ENCODE measurements around the gene BTNL8. TPM values are rescaled to one million over a fixed set of nuclear protein-coding genes. Genes with fewer than 3 reads are reported as not detected.

BTNL8 gene
- total RNA-seq (2014; rRNA removed) = 0.23 TPM in 1 of 2 replicates, not detected in the other
- percentile 11 among the genes with signal in this experiment for Bru-seq, nascent RNA
- BruChase-seq, experiment 1, labeled RNA remaining after a 6-hour chase = percentile 7 among the genes with signal in this experiment
- BruChase-seq, experiment 2, labeled RNA remaining after a 2-hour chase = percentile 16 among the genes with signal in this experiment
- long read RNA-seq = 0 reads

- H3K79me2 ChIP-seq (ENCODE audit: low read length) = no peaks in the 10 kb centered on the region
- intact Hi-C loops (cut with micrococcal nuclease) = no loop called here
- no peak within 1 kb of the TSS for H3K4me3 ChIP-seq (ENCODE audit: low read length)
- ChIA-PET CTCF (no interaction called here), POLR2A (ENCODE audit: unreplicated experiment) (no interaction called here)
- H3K4me1 ChIP-seq (ENCODE audit: insufficient read depth, low read length) = no peaks in the 10 kb centered on the region
- no peak for TF ChIP-seq EZH2phosphoT487 (IDR thresholded peaks at IDR 0.05; ENCODE audit: borderline replicate concordance, low read length)
- no peak for TF ChIP-seq CTCF (conservative IDR thresholded peaks at IDR 0.05; ENCODE audit: low read depth, low read length)
- TF ChIP-seq EZH2 (IDR thresholded peaks at IDR 0.05; ENCODE audit: low read length, unreplicated experiment) = no peak
- H3K36me3 ChIP-seq (ENCODE audit: low read depth, low read length) = no peaks in the 10 kb centered on the region
- H3K4me2 ChIP-seq (ENCODE audit: low read length) = no peak within 1 kb of the TSS
- H3K27me3 ChIP-seq (ENCODE audit: low read length) = no peaks in the 10 kb centered on the region
- no peaks in the 10 kb centered on the region for H3K9me2 ChIP-seq (replicated peaks; ENCODE audit: low read length)
- no peak within 1 kb of the TSS for H3K27ac ChIP-seq (ENCODE audit: low read length)
- no TSS peak for BruUV-seq (replicated peaks)
- no peak within 1 kb of the TSS for H3K9ac ChIP-seq (ENCODE audit: low read length)
- H3K9me3 ChIP-seq (ENCODE audit: low read length) = 0 out of 2 replicates have a peak, but pooled peaks cover 3% of the 10 kb centered on the region
- no peaks in the 10 kb centered on the region for H3F3A ChIP-seq (ENCODE audit: low read length, unreplicated experiment)
- DNase-seq (no peak), ATAC-seq (no peak)
- no peaks in the 10 kb centered on the region for H4K20me1 ChIP-seq (ENCODE audit: low read length)
- no peak within 1 kb of the TSS for H2AFZ ChIP-seq (ENCODE audit: low read length)
These were observed at the start of gene BTNL8 for GRCh38 chr5:180898621-180899246. Gene BTNL8, plus strand, starts transcription at chr5:180899159. Its CDS starts 152 bp downstream, at chr5:180899311.

GRCh38 chr5:180849827-180850226 lies 49.1 kb upstream of the BTNL8 start:
- H3K4me3 ChIP-seq (ENCODE audit: low read length) = peak overlapping the region; percentile 11; the same call in 1 of the 2 replicates
- no peak overlapping the region for H2AFZ ChIP-seq (ENCODE audit: low read length)
- no peak for DNase-seq
- ChIA-PET CTCF (interaction anchor here (0.6 kb wide), 1 partner anchor 19 kb away, joined by 3 read pairs; no protein-coding TSS in a partner anchor), POLR2A (ENCODE audit: unreplicated experiment) (no interaction called here)
- H3K4me2 ChIP-seq (ENCODE audit: low read length) = no peak overlapping the region
- peaks cover 7% of the 10 kb centered on the region for H3K4me1 ChIP-seq (ENCODE audit: insufficient read depth, low read length)
- no peak overlapping the region for H3K9ac ChIP-seq (ENCODE audit: low read length)
- no peak for TF ChIP-seq EZH2 (IDR thresholded peaks at IDR 0.05; ENCODE audit: low read length, unreplicated experiment)
- H4K20me1 ChIP-seq (ENCODE audit: low read length) = peaks cover 6% of the 10 kb centered on the region; the same call in 1 of the 2 replicates
- no TSS peak for BruUV-seq (replicated peaks)
- peaks cover 6% of the 10 kb centered on the region for H3F3A ChIP-seq (ENCODE audit: low read length, unreplicated experiment)
- peaks cover 32% of the 10 kb centered on the region for H3K9me3 ChIP-seq (ENCODE audit: low read length)
- no peaks in the 10 kb centered on the region for H3K9me2 ChIP-seq (replicated peaks; ENCODE audit: low read length)
- H3K79me2 ChIP-seq (ENCODE audit: low read length) = no peaks in the 10 kb centered on the region
- H3K27ac ChIP-seq (ENCODE audit: low read length) = no peak overlapping the region
- ATAC-seq = no peak
- peaks cover 40% of the 10 kb centered on the region for H3K36me3 ChIP-seq (ENCODE audit: low read depth, low read length)
- H3K27me3 ChIP-seq (ENCODE audit: low read length) = no peaks in the 10 kb centered on the region
- intact Hi-C loops (cut with micrococcal nuclease) = no loop called here

GRCh38 chr5:180850434-180851078 lies 48.4 kb upstream of the BTNL8 start:
- H3K79me2 ChIP-seq (ENCODE audit: low read length) = no peaks in the 10 kb centered on the region
- no peak for DNase-seq
- peaks cover 6% of the 10 kb centered on the region for H3F3A ChIP-seq (ENCODE audit: low read length, unreplicated experiment)
- no peak overlapping the region for H3K4me2 ChIP-seq (ENCODE audit: low read length)
- intact Hi-C loops (cut with micrococcal nuclease) = no loop called here
- H3K4me3 ChIP-seq (ENCODE audit: low read length) = peak overlapping the region; percentile 11; the same call in 1 of the 2 replicates
- H3K27ac ChIP-seq (ENCODE audit: low read length) = no peak overlapping the region
- CTCF ChIA-PET = no interaction called here
- ATAC-seq = no peak
- no peak for TF ChIP-seq CTCF (conservative IDR thresholded peaks at IDR 0.05; ENCODE audit: low read depth, low read length)
- no peak for TF ChIP-seq EZH2phosphoT487 (IDR thresholded peaks at IDR 0.05; ENCODE audit: borderline replicate concordance, low read length)
- no peak for TF ChIP-seq EZH2 (IDR thresholded peaks at IDR 0.05; ENCODE audit: low read length, unreplicated experiment)
- H2AFZ ChIP-seq (ENCODE audit: low read length) = no peak overlapping the region
- peaks cover 7% of the 10 kb centered on the region for H3K4me1 ChIP-seq (ENCODE audit: insufficient read depth, low read length)
- POLR2A ChIA-PET (ENCODE audit: unreplicated experiment) = no interaction called here
- no peaks in the 10 kb centered on the region for H3K9me2 ChIP-seq (replicated peaks; ENCODE audit: low read length)
- H3K9ac ChIP-seq (ENCODE audit: low read length) = no peak overlapping the region
- peaks cover 32% of the 10 kb centered on the region for H3K9me3 ChIP-seq (ENCODE audit: low read length)
- peaks cover 40% of the 10 kb centered on the region for H3K36me3 ChIP-seq (ENCODE audit: low read depth, low read length)
- H3K27me3 ChIP-seq (ENCODE audit: low read length) = no peaks in the 10 kb centered on the region
- peaks cover 6% of the 10 kb centered on the region; the same call in 1 of the 2 replicates for H4K20me1 ChIP-seq (ENCODE audit: low read length)
- TSS peak; percentile 5 for BruUV-seq (replicated peaks)

Measured in PC-3 (cell line).